HG03103 (cell line): Measurements from ENCODE around the gene PSMD13.
A peak's percentile ranks its signal among the peaks of the same experiment; 100 is the strongest.

ENCODE experiments used
- ATAC-seq: cut with Tn5 transposase; IDR thresholded peaks from one replicate; pipeline ENCODE4 v1.9.1; 2021; ENCODE audit warnings: low read depth; ENCODE audit not compliant: unreplicated experiment

The PSMD13 gene

GRCh38 chr11:269146-269890, 32.5 kb downstream of the PSMD13 start:
- ATAC-seq, result peak; percentile 48

GRCh38 chr11:270451-271318, 33.9 kb downstream of the PSMD13 start:
- ATAC-seq, result no peak

- ATAC-seq, result no peak
These were observed 34.5 kb downstream of the PSMD13 start for GRCh38 chr11:271319-271715.

GRCh38 chr11:272195-272930, 35.6 kb downstream of the PSMD13 start:
- no peak for ATAC-seq

GRCh38 chr11:272931-273198, 36.1 kb downstream of the PSMD13 start:
- ATAC-seq, result no peak

GRCh38 chr11:276219-276618, 39.4 kb downstream of the PSMD13 start:
- no peak for ATAC-seq

- ATAC-seq, result no peak
These were observed 41.5 kb downstream of the PSMD13 start, which contains the start of gene NLRP6 for GRCh38 chr11:278001-278951. Gene NLRP6, plus strand, starts transcription at chr11:278407. Its CDS starts 163 bp downstream, at chr11:278570.

GRCh38 chr11:279040-279965, 42.5 kb downstream of the PSMD13 start:
- ATAC-seq, result no peak

- no peak for ATAC-seq
These were observed 43.4 kb downstream of the PSMD13 start for GRCh38 chr11:279966-280705.

GRCh38 chr11:280706-281485, 44.1 kb downstream of the PSMD13 start:
- no peak for ATAC-seq

- no peak for ATAC-seq
These were observed 44.8 kb downstream of the PSMD13 start for GRCh38 chr11:281486-282161.

- ATAC-seq, result no peak
These were observed 45.4 kb downstream of the PSMD13 start for GRCh38 chr11:282171-282570.

- ATAC-seq, result no peak
These were observed 46.0 kb downstream of the PSMD13 start for GRCh38 chr11:282630-283360.

GRCh38 chr11:283405-284104, 46.8 kb downstream of the PSMD13 start:
- ATAC-seq, result no peak

- no peak for ATAC-seq
These were observed 47.6 kb downstream of the PSMD13 start for GRCh38 chr11:284105-285020.
